ENCODE measurements around the gene GTF2H4. TPM values are rescaled to one million over a fixed set of nuclear protein-coding genes. Genes with fewer than 3 reads are reported as not detected.

The GTF2H4 gene
- total and polyA plus RNA-seq, 2 of the 8 experiments (the other 6 are each of a cell fraction or from before 2014, with no cell fraction given) = 42.3 to 53.4 TPM

DNA sequence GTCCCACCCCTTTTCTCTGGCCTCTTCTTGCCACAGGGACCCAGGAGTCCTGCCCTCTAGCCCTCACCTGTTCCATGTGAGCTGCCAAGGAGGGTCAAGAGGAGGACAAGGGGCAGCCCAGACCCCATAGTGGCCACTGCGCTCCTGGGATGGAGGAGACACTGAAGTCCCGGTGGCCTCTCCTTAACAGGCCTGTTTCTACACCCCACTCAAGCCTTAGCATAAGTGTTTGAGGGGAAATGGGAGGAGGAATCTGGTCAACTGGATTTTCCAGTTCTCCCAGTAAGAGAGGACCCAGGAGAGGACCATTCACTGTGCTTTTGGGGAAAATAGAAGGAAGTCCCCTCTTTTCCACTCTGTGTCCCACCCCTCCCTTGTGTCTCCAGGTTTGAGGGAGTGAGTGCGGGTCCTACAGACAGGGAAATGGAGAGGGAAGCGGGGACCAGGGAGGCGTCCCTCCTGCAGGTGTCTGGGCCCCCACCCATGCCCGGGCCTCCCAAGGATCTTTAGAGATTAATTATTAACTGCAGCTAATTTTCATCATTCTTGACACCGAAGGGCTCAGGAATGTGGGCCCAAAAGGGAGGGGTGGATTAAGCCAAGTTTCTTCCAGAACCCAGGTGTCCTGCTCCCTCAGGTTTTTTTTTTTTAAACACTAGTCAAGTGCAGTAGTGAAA is 24.1 kb downstream of the GTF2H4 start, which contains the start of gene SFTA2:
Gene SFTA2 (minus strand): TSS at position 202 of the 677 bp plus-strand sequence. CDS start 74 bp downstream, at position 128.
- H3K18ac ChIP-seq (ENCODE audit: extremely low read depth, low read length) = no peak within 1 kb of the TSS
- H3K27ac ChIP-seq (ENCODE audit: low read depth, low read length) = no peak within 1 kb of the TSS
- H4K91ac ChIP-seq (replicated peaks; ENCODE audit: insufficient read length, low read length) = no peak within 1 kb of the TSS
- FAIRE-seq (no peak), DNase-seq (ENCODE audit: low read depth in 1 of 2, low spot score in 2 of 2) (no peak)
- H3K4me2 ChIP-seq (ENCODE audit: insufficient read depth in 1 of 2, low read depth in 2 of 2, low read length in 2 of 2) = no peak within 1 kb of the TSS
- peaks cover 0 to 6% of the 10 kb centered on the region in 2 experiments; a peak in 2 of 4 replicates for H3K9me3 ChIP-seq (ENCODE audit: insufficient read depth in 2 of 2, low read depth in 1 of 2, low read length in 1 of 2)
- H4K20me1 ChIP-seq (replicated peaks in 1 of 2; ENCODE audit: control insufficient read depth in 1 of 2, insufficient read depth in 2 of 2, low read length in 2 of 2) = no peaks in the 10 kb centered on the region
- H3K79me2 ChIP-seq (ENCODE audit: control insufficient read depth in 1 of 2, insufficient read depth in 2 of 2, low read length in 2 of 2) = no peaks in the 10 kb centered on the region
- H2BK15ac ChIP-seq (ENCODE audit: low read length) = 0 out of 2 replicates have a peak within 1 kb of the TSS, but pooled peaks have one; percentile 61
- 0 out of 2 replicates have a peak within 1 kb of the TSS, but pooled peaks have one; percentile 13 for H2BK5ac ChIP-seq (ENCODE audit: low read depth, low read length)
- no peak within 1 kb of the TSS for H2BK120ac ChIP-seq (replicated peaks; ENCODE audit: low read depth, low read length)
- H3K4me1 ChIP-seq (replicated peaks in 1 of 4; ENCODE audit: control insufficient read depth in 3 of 4, insufficient read depth in 4 of 4, low read length in 3 of 4) = 0 out of 7 replicates have a peak, but pooled peaks cover 0 to 3% (median 0%) of the 10 kb centered on the region in 4 experiments
- WGBS, 2 experiments (ENCODE audit: extremely low coverage in 1 of 2, insufficient coverage in 1 of 2, insufficient read length in 1 of 2, insufficient replicate concordance in 2 of 2, low coverage in 1 of 2, low lambda C conversion rate in 2 of 2, missing lambda C conversion rate in 1 of 2) = 85% methylated on average over 7 of the region's 7 CpGs; no CpG with 5 or more reads in 1 of the 2 experiments
- no peaks in the 10 kb centered on the region for H3K79me1 ChIP-seq (ENCODE audit: low read depth, low read length)
- H3K36me3 ChIP-seq (ENCODE audit: control insufficient read depth in 2 of 4, insufficient read depth in 4 of 4, low read length in 3 of 4) = peaks cover 0 to 3% (median 1%) of the 10 kb centered on the region in 4 experiments; a peak in 3 of 8 replicates
- no peak within 1 kb of the TSS for H3K14ac ChIP-seq (ENCODE audit: insufficient read length)
- no peak within 1 kb of the TSS for H2BK12ac ChIP-seq (ENCODE audit: low read depth, low read length)
- ChIA-PET CTCF (ENCODE audit: partially characterized antibody) (interaction anchor here (0.6 to 4.2 kb wide), 10 partner anchors 10 to 772 kb away, joined by 3 to 18 read pairs (median 4); no protein-coding TSS in a partner anchor), POLR2A (ENCODE audit: partially characterized antibody) (interaction anchor here (0.6 to 1.2 kb wide), 4 partner anchors 15 to 165 kb away, joined by 3 to 4 read pairs (median 3); no protein-coding TSS in a partner anchor)
- H3K23ac ChIP-seq (ENCODE audit: insufficient read length) = no peak within 1 kb of the TSS
- H4K8ac ChIP-seq (ENCODE audit: extremely low read depth, insufficient read depth, low read length) = no peak within 1 kb of the TSS
- H3K4ac ChIP-seq (replicated peaks; ENCODE audit: insufficient read length, low read depth, low read length) = no peak within 1 kb of the TSS
- H3K9ac ChIP-seq (replicated peaks in 1 of 4; ENCODE audit: extremely low read depth in 1 of 4, low read depth in 3 of 4, low read length in 3 of 4) = no peak within 1 kb of the TSS
- no peak within 1 kb of the TSS for H4K5ac ChIP-seq (ENCODE audit: insufficient read length, low read depth, low read length)
- 0 out of 2 replicates have a peak, but pooled peaks cover 4% of the 10 kb centered on the region for H3K23me2 ChIP-seq (ENCODE audit: low read depth, low read length)
- H2AK5ac ChIP-seq (ENCODE audit: low read depth, low read length) = no peak within 1 kb of the TSS; the same call in 1 of the 2 replicates
- H3K27me3 ChIP-seq (replicated peaks in 1 of 4; ENCODE audit: control insufficient read depth in 3 of 4, extremely low read depth in 1 of 4, insufficient read depth in 3 of 4, low read length in 3 of 4) = no peaks in the 10 kb centered on the region
- no peak within 1 kb of the TSS for H2BK20ac ChIP-seq (ENCODE audit: low read length)
- TF ChIP-seq SP2 (IDR thresholded peaks at IDR 0.05; ENCODE audit: low read length) (no peak), HDAC2 (IDR thresholded peaks at IDR 0.05; ENCODE audit: borderline replicate concordance in 1 of 2, low read depth in 2 of 2, low read length in 2 of 2) (no peak), NRF1 (IDR thresholded peaks at IDR 0.05; ENCODE audit: low read depth, low read length) (no peak), POLR2AphosphoS5 (IDR thresholded peaks at IDR 0.05; ENCODE audit: low read depth, low read length) (no peak), SIX5 (IDR thresholded peaks at IDR 0.05; ENCODE audit: low read depth, low read length) (no peak), SRF (IDR thresholded peaks at IDR 0.05; ENCODE audit: low read depth, low read length) (no peak), ZNF274 (IDR thresholded peaks at IDR 0.05; ENCODE audit: borderline replicate concordance, extremely low read depth, low read length) (no peak), CHD1 (IDR thresholded peaks at IDR 0.05; ENCODE audit: low read depth, low read length) (no peak)
- H3K56ac ChIP-seq (replicated peaks; ENCODE audit: insufficient read length, low read depth, low read length) = no peak within 1 kb of the TSS
- no peak within 1 kb of the TSS for H3K4me3 ChIP-seq (ENCODE audit: extremely low read depth in 1 of 4, insufficient read depth in 2 of 4, low read depth in 3 of 4, low read length in 4 of 4)
- H2AFZ ChIP-seq (ENCODE audit: low read length) = no peak within 1 kb of the TSS

All from H1 (cell line).